Trophoblast cell (in vitro differentiated cells and primary cell): ENCODE data around the gene FKBP10.

ENCODE experiments used
- DNase-seq, 2 donors: peaks; one replicate each; pipeline ENCODE4 v3.0.0-alpha.2; 2016
- H2AFZ ChIP-seq: 2 replicates; pipeline ENCODE4 v1.6.1; 2013; ENCODE audit warnings: low read length, moderate library complexity, mild to moderate bottlenecking; ENCODE audit not compliant: insufficient read depth, poor library complexity
- H2AK5ac ChIP-seq: 2 replicates; pipeline ENCODE4 v1.6.1; 2013; ENCODE audit warnings: mild to moderate bottlenecking, low read length
- H2BK120ac ChIP-seq: 2 replicates; pipeline ENCODE4 v1.6.1; 2013; ENCODE audit warnings: low read length, mild to moderate bottlenecking, moderate library complexity; ENCODE audit not compliant: insufficient read depth, poor library complexity
- H2BK12ac ChIP-seq: 2 replicates; pipeline ENCODE4 v1.6.1; 2013; ENCODE audit warnings: mild to moderate bottlenecking, low read length, moderate library complexity
- H2BK5ac ChIP-seq: 2 replicates; pipeline ENCODE4 v1.6.1; 2013; ENCODE audit warnings: low read length, low read depth, moderate library complexity, mild to moderate bottlenecking; ENCODE audit not compliant: poor library complexity
- H3K14ac ChIP-seq: 2 replicates; pipeline ENCODE4 v1.6.1; 2013; ENCODE audit warnings: mild to moderate bottlenecking, low read length
- H3K18ac ChIP-seq: 2 replicates; pipeline ENCODE4 v1.6.1; 2013; ENCODE audit warnings: mild to moderate bottlenecking, low read length
- H3K23ac ChIP-seq: 2 replicates; pipeline ENCODE4 v1.6.1; 2013; ENCODE audit warnings: low read length
- H3K27ac ChIP-seq: 2 replicates; pipeline ENCODE4 v1.5.1; 2013; ENCODE audit warnings: low read depth, mild to moderate bottlenecking, inconsistent platforms, low read length, moderate library complexity
- H3K27me3 ChIP-seq: 2 replicates; pipeline ENCODE4 v1.6.1; 2013; ENCODE audit warnings: inconsistent platforms, mild to moderate bottlenecking, low read length, moderate library complexity; ENCODE audit not compliant: insufficient read depth
- H3K36me3 ChIP-seq, 2 experiments: 1 replicate in 1 of 2; 2 replicates in 1 of 2; pipeline ENCODE4 v1.6.1; 2013; ENCODE audit warnings: low read length in 2 of 2, mild to moderate bottlenecking in 2 of 2, moderate library complexity in 1 of 2; ENCODE audit not compliant: insufficient read depth in 2 of 2, control insufficient read depth in 1 of 2
- H3K4ac ChIP-seq: 2 replicates; pipeline ENCODE4 v1.6.1; 2013; ENCODE audit warnings: low read depth, mild to moderate bottlenecking, low read length, moderate library complexity
- H3K4me1 ChIP-seq, 2 experiments: 1 replicate in 1 of 2; 2 replicates in 1 of 2; pipeline ENCODE4 v1.6.1; 2013; ENCODE audit warnings: low read length in 2 of 2, mild to moderate bottlenecking in 2 of 2, moderate library complexity in 1 of 2; ENCODE audit not compliant: insufficient read depth in 2 of 2, control insufficient read depth in 1 of 2
- H3K4me2 ChIP-seq: 2 replicates; pipeline ENCODE4 v1.6.1; 2013; ENCODE audit warnings: inconsistent platforms, mild to moderate bottlenecking, low read length, moderate library complexity
- H3K4me3 ChIP-seq: 2 replicates; pipeline ENCODE4 v1.5.1; 2013; ENCODE audit warnings: mild to moderate bottlenecking, low read depth, low read length, inconsistent platforms
- H3K79me1 ChIP-seq: one replicate; pipeline ENCODE4 v1.6.1; 2013; ENCODE audit warnings: low read length
- H3K79me2 ChIP-seq: 2 replicates; pipeline ENCODE4 v1.6.1; 2013; ENCODE audit warnings: low read length, mild to moderate bottlenecking; ENCODE audit not compliant: control insufficient read depth, insufficient read depth, poor library complexity
- H3K9ac ChIP-seq: 2 replicates; pipeline ENCODE4 v1.6.1; 2013; ENCODE audit warnings: mild to moderate bottlenecking, low read length
- H3K9me3 ChIP-seq: 2 replicates; pipeline ENCODE4 v1.6.1; 2013; ENCODE audit warnings: low read depth, mild to moderate bottlenecking, control low read depth, inconsistent platforms, low read length; ENCODE audit not compliant: insufficient read depth
- H4K12ac ChIP-seq: 2 replicates; pipeline ENCODE4 v1.6.1; 2013; ENCODE audit warnings: low read depth, mild to moderate bottlenecking, low read length, moderate library complexity
- H4K8ac ChIP-seq: 2 replicates; pipeline ENCODE4 v1.6.1; 2013; ENCODE audit warnings: low read depth, mild to moderate bottlenecking, low read length, moderate library complexity
- H4K91ac ChIP-seq: one replicate; pipeline ENCODE4 v1.6.1; 2013; ENCODE audit warnings: low read depth, mild to moderate bottlenecking, low read length, moderate library complexity
- WGBS: extraction: QIAGEN DNeasy Blood & Tissue Kit; methylation state at CpG from one replicate; pipeline ENCODE4 v1.1.7; 2013; ENCODE audit warnings: missing lambda C conversion rate; ENCODE audit not compliant: insufficient read length, insufficient coverage; ENCODE audit errors: extremely low coverage; 5-methylcytosine and 5-hydroxymethylcytosine counted together

FKBP10 gene

GRCh38 chr17:41768682-41769288, 44.0 kb upstream of the FKBP10 start:
- Histone ChIP-seq H2BK12ac (no peak overlapping the region), H3K27ac (no peak overlapping the region), H3K23ac (no peak overlapping the region), H3K9ac (no peak overlapping the region), H3K14ac (no peak overlapping the region), H4K91ac (no peak overlapping the region), H3K79me2 (peaks cover 13% of the 10 kb centered on the region), H3K4me2 (no peak overlapping the region), H2AFZ (no peak overlapping the region), H3K4me1 (peaks cover 20% of the 10 kb centered on the region in 2 experiments), H3K4me3 (no peak overlapping the region), H3K9me3 (peaks cover 4% of the 10 kb centered on the region), H3K79me1 (peaks cover 17% of the 10 kb centered on the region), H3K36me3 (peaks cover 74 to 77% of the 10 kb centered on the region in 2 experiments), H3K18ac (no peak overlapping the region), H2BK120ac (no peak overlapping the region), H3K4ac (no peak overlapping the region), H2BK5ac (no peak overlapping the region), H3K27me3 (no peaks in the 10 kb centered on the region), H4K12ac (no peak overlapping the region), H2AK5ac (no peak overlapping the region), H4K8ac (no peak overlapping the region)
- no CpG with 5 or more reads among the region's 23 CpGs for WGBS
- no peak for DNase-seq

- Histone ChIP-seq H3K9me3 (peaks cover 2% of the 10 kb centered on the region), H3K79me1 (peaks cover 20% of the 10 kb centered on the region), H3K14ac (no peak overlapping the region), H2BK5ac (no peak overlapping the region), H2BK12ac (no peak overlapping the region), H3K79me2 (peaks cover 13% of the 10 kb centered on the region), H3K4me3 (peak overlapping the region; percentile 20), H2AFZ (no peak overlapping the region), H3K36me3 (peaks cover 71 to 74% of the 10 kb centered on the region in 2 experiments), H4K91ac (no peak overlapping the region), H3K4me2 (no peak overlapping the region), H3K18ac (peak overlapping the region; percentile 1), H4K12ac (no peak overlapping the region), H4K8ac (no peak overlapping the region), H3K9ac (no peak overlapping the region), H2BK120ac (no peak overlapping the region), H2AK5ac (no peak overlapping the region), H3K23ac (no peak overlapping the region), H3K4me1 (peaks cover 22 to 24% of the 10 kb centered on the region in 2 experiments), H3K27me3 (no peaks in the 10 kb centered on the region), H3K4ac (no peak overlapping the region), H3K27ac (no peak overlapping the region)
- WGBS: no CpG with 5 or more reads among the region's 16 CpGs
- DNase-seq: no peak
Measured at GRCh38 chr17:41769346-41769862, 43.4 kb upstream of the FKBP10 start.

- Histone ChIP-seq H3K14ac (no peak overlapping the region), H3K36me3 (peaks cover 69 to 70% of the 10 kb centered on the region in 2 experiments), H4K8ac (no peak overlapping the region), H2BK5ac (no peak overlapping the region), H3K9ac (no peak overlapping the region), H3K4ac (no peak overlapping the region), H3K23ac (no peak overlapping the region), H4K91ac (no peak overlapping the region), H3K4me2 (no peak overlapping the region), H3K79me2 (peaks cover 14% of the 10 kb centered on the region), H3K18ac (no peak overlapping the region), H2AFZ (no peak overlapping the region), H2AK5ac (no peak overlapping the region), H2BK120ac (no peak overlapping the region), H3K4me3 (no peak overlapping the region), H4K12ac (no peak overlapping the region), H3K27ac (no peak overlapping the region), H3K79me1 (peaks cover 20% of the 10 kb centered on the region), H3K4me1 (peaks cover 25 to 27% of the 10 kb centered on the region in 2 experiments), H3K27me3 (no peaks in the 10 kb centered on the region), H2BK12ac (no peak overlapping the region), H3K9me3 (peaks cover 2% of the 10 kb centered on the region)
- no peak for DNase-seq
- WGBS: no CpG with 5 or more reads among the region's 3 CpGs
Measured at GRCh38 chr17:41769985-41770384, 42.8 kb upstream of the FKBP10 start.

GRCh38 chr17:41771389-41772206, 41.2 kb upstream of the FKBP10 start:
- peak overlapping the region; percentile 90 for H4K91ac ChIP-seq
- peak overlapping the region; percentile 87 for H3K14ac ChIP-seq
- H3K79me2 ChIP-seq: peaks cover 22% of the 10 kb centered on the region
- peak overlapping the region; percentile 74 for H3K18ac ChIP-seq
- peak overlapping the region; percentile 72 for H2BK120ac ChIP-seq
- WGBS: no CpG with 5 or more reads among the region's 17 CpGs
- peaks cover 36 to 39% of the 10 kb centered on the region in 2 experiments for H3K4me1 ChIP-seq
- peak overlapping the region; percentile 90 for H2AK5ac ChIP-seq
- H2AFZ ChIP-seq: peak overlapping the region; percentile 33
- peak overlapping the region; percentile 51 for H2BK5ac ChIP-seq
- H2BK12ac ChIP-seq: peak overlapping the region; percentile 84
- no peak overlapping the region for H3K23ac ChIP-seq
- peak overlapping the region; percentile 7 for H3K4me2 ChIP-seq
- H3K36me3 ChIP-seq: peaks cover 70 to 74% of the 10 kb centered on the region in 2 experiments
- H3K9me3 ChIP-seq: peaks cover 2% of the 10 kb centered on the region
- no peak for DNase-seq
- H3K27me3 ChIP-seq: no peaks in the 10 kb centered on the region
- no peak overlapping the region for H3K4me3 ChIP-seq
- H4K12ac ChIP-seq: peak overlapping the region; percentile 39
- H3K79me1 ChIP-seq: peaks cover 28% of the 10 kb centered on the region
- peak overlapping the region; percentile 91 for H3K4ac ChIP-seq
- H3K27ac ChIP-seq: peak overlapping the region; percentile 65
- H3K9ac ChIP-seq: no peak overlapping the region
- H4K8ac ChIP-seq: peak overlapping the region; percentile 77
